K562 (cell line): Measurements from ENCODE around the gene SNX9.

Experiments used
- E4F1 ChIP-seq: fragments of 250-450 bp; sonication (Bioruptor Pico); IDR thresholded peaks from 2 replicates; pipeline ENCODE4 v1.5.0; 2021; ENCODE audit warnings: mild to moderate bottlenecking, borderline replicate concordance
- HDAC2 ChIP-seq: fragments of 450-650 bp; IDR thresholded peaks from 2 replicates; pipeline ENCODE4 v1.6.1; 2016; ENCODE audit warnings: mild to moderate bottlenecking
- HMG20B ChIP-seq: fragments of 250-450 bp; sonication (Bioruptor Pico); IDR thresholded peaks from 2 replicates; pipeline ENCODE4 v1.5.0; 2021; ENCODE audit warnings: mild to moderate bottlenecking
- HNRNPLL ChIP-seq: fragments of 200-400 bp; formaldehyde crosslinking; IDR thresholded peaks from 2 replicates; pipeline ENCODE4 v1.6.1; 2017; ENCODE audit warnings: low read length, low read depth, mild to moderate bottlenecking; ENCODE audit not compliant: poor library complexity, severe bottlenecking
- JUN ChIP-seq, 2 experiments: sonication (generic) in 1 of 2; formaldehyde crosslinking in 1 of 2; IDR thresholded peaks; 2 replicates each; pipeline versions ENCODE4 v1.6.1 to v1.8.0; 2012 to 2022; ENCODE audit warnings: borderline replicate concordance in 2 of 2, mild to moderate bottlenecking in 2 of 2, improper control_type of control experiment in 1 of 2, low read depth in 1 of 2, low read length in 1 of 2, missing genetic modification reagents in 1 of 2
- TEAD2 ChIP-seq: fragments of 450-650 bp; IDR thresholded peaks from 2 replicates; pipeline ENCODE4 v1.6.1; 2016; ENCODE audit warnings: missing genetic modification characterization, control low read depth, missing compliant biosample characterization
- THRAP3 ChIP-seq: fragments of 450-650 bp; IDR thresholded peaks from 2 replicates; pipeline ENCODE4 v1.6.1; 2016; ENCODE audit warnings: mild to moderate bottlenecking, inconsistent platforms, borderline replicate concordance
- ZFP1 ChIP-seq: fragments of 450-650 bp; formaldehyde crosslinking; IDR thresholded peaks from 2 replicates; pipeline ENCODE4 v1.4.0; 2020; ENCODE audit warnings: mild to moderate bottlenecking, mixed read lengths
- ZKSCAN1 ChIP-seq: fragments of 150-350 bp; IDR thresholded peaks from 2 replicates; pipeline ENCODE4 v1.6.1; 2016; ENCODE audit warnings: low read depth, low read length
- TF ChIP-seq, protein P1 (sequence below): sonication (generic); formaldehyde crosslinking; IDR thresholded peaks from 2 replicates; pipeline ENCODE4 v1.8.1; 2023; ENCODE audit warnings: mild to moderate bottlenecking, missing genetic modification reagents

DNA sequence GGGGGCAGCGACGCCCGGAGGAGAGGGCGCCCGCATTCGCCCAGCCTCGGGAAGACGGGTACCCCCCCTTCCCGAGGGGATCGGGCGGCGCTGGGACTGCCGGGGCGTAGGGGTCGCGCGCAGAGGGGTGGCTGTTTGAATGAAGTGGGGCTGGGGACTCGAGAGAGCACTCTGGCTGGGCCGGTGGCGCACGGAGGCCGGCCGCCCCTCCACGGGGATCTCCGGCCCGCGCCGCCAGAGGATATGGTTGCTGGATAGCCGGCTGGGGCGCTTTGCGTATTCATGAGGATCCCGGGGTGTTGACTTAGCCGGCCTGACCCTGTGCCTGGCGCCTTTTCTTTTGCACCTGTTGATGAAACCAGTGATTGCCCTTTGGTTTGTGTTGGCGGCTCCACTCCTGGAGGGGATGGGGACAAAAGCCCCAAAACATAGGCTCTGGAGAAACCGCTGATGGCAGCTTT, 159.1 kb downstream of the SNX9 start:
- TF ChIP-seq E4F1 (CRISPR knock-in tag) (no peak), HMG20B (CRISPR knock-in tag) (no peak), JUN (IDR thresholded peaks at IDR 0.05; ENCODE audit: borderline replicate concordance, low read depth, low read length) (no peak), JUN (CRISPR knock-in tag; IDR thresholded peaks at IDR 0.05; ENCODE audit: borderline replicate concordance) (no peak), THRAP3 (no peak), ZKSCAN1 (no peak), ZFP1 (CRISPR knock-in tag) (no peak), HNRNPLL (peak; percentile 75), TEAD2 (tag) (no peak), HDAC2 (no peak)
- TF ChIP-seq, protein P1, sequence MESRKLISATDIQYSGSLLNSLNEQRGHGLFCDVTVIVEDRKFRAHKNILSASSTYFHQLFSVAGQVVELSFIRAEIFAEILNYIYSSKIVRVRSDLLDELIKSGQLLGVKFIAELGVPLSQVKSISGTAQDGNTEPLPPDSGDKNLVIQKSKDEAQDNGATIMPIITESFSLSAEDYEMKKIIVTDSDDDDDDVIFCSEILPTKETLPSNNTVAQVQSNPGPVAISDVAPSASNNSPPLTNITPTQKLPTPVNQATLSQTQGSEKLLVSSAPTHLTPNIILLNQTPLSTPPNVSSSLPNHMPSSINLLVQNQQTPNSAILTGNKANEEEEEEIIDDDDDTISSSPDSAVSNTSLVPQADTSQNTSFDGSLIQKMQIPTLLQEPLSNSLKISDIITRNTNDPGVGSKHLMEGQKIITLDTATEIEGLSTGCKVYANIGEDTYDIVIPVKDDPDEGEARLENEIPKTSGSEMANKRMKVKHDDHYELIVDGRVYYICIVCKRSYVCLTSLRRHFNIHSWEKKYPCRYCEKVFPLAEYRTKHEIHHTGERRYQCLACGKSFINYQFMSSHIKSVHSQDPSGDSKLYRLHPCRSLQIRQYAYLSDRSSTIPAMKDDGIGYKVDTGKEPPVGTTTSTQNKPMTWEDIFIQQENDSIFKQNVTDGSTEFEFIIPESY (CRISPR knock-in tag), result no peak
